Measurements from ENCODE around the gene COMP.

GRCh38 chr19:18781047-18781600 is 10.0 kb downstream of the COMP start:
- TF ChIP-seq CTCF (IDR thresholded peaks at IDR 0.05) (no peak), POLR2A (IDR thresholded peaks at IDR 0.05) (no peak)

Measured in Peyer's patch (tissue), 4 donors.